ENCODE results near the gene RNASEH2C.
"Not testable (repeated sequence)": the region's sequence is repeated elsewhere in the genome, so short reads cannot be mapped to it uniquely, and the experiment has no call there.

The RNASEH2C gene

GRCh38 chr11:65744026-65744698, 23.6 kb upstream of the RNASEH2C start:
- DNase-seq (ENCODE audit: low read depth, low spot score) = no peak
- no peaks in the 10 kb centered on the region for H3K36me3 ChIP-seq (ENCODE audit: insufficient read depth, low read length)
- H3K9ac ChIP-seq (ENCODE audit: insufficient read length) = no peak overlapping the region
- H3K27ac ChIP-seq = no peak overlapping the region
- TF ChIP-seq EZH2 (IDR thresholded peaks at IDR 0.05) (no peak), FOXP2 (optimal IDR thresholded peaks at IDR 0.05; ENCODE audit: control extremely low read depth, extremely low read length, insufficient read depth) (no peak), POLR2AphosphoS5 (IDR thresholded peaks at IDR 0.05; ENCODE audit: borderline replicate concordance, low read depth, low read length) (no peak)
- no peak overlapping the region for H3K4me3 ChIP-seq
- H3K9me3 ChIP-seq (ENCODE audit: low read depth, low read length) = 0 out of 2 replicates have a peak, but pooled peaks cover 3% of the 10 kb centered on the region

GRCh38 chr11:65743681-65744025, 23.1 kb upstream of the RNASEH2C start:
- H3K9me3 ChIP-seq (ENCODE audit: low read depth, low read length) = 0 out of 2 replicates have a peak, but pooled peaks cover 3% of the 10 kb centered on the region
- H3K4me3 ChIP-seq = no peak overlapping the region
- H3K27ac ChIP-seq = no peak overlapping the region
- TF ChIP-seq EZH2 (IDR thresholded peaks at IDR 0.05) = no peak
- no peak for TF ChIP-seq FOXP2 (optimal IDR thresholded peaks at IDR 0.05; ENCODE audit: control extremely low read depth, extremely low read length, insufficient read depth)
- H3K36me3 ChIP-seq (ENCODE audit: insufficient read depth, low read length) = no peaks in the 10 kb centered on the region
- DNase-seq (ENCODE audit: low read depth, low spot score) = no peak
- H3K9ac ChIP-seq (ENCODE audit: insufficient read length) = no peak overlapping the region

- Histone ChIP-seq H3K27ac (no peak overlapping the region), H3K4me3 (no peak overlapping the region), H3K36me3 (ENCODE audit: insufficient read depth, low read length) (no peaks in the 10 kb centered on the region), H3K9me3 (ENCODE audit: low read depth, low read length) (no peaks in the 10 kb centered on the region), H3K9ac (ENCODE audit: insufficient read length) (no peak overlapping the region)
- TF ChIP-seq EZH2 (IDR thresholded peaks at IDR 0.05) = no peak
- no peak for TF ChIP-seq POLR2AphosphoS5 (IDR thresholded peaks at IDR 0.05; ENCODE audit: borderline replicate concordance, low read depth, low read length)
- no peak for TF ChIP-seq FOXP2 (optimal IDR thresholded peaks at IDR 0.05; ENCODE audit: control extremely low read depth, extremely low read length, insufficient read depth)
- no peak for DNase-seq (ENCODE audit: low read depth, low spot score)
These were observed 21.8 kb upstream of the RNASEH2C start for GRCh38 chr11:65742353-65742752.

GRCh38 chr11:65741185-65741584, 20.6 kb upstream of the RNASEH2C start:
- TF ChIP-seq EZH2 (IDR thresholded peaks at IDR 0.05) (no peak), FOXP2 (optimal IDR thresholded peaks at IDR 0.05; ENCODE audit: control extremely low read depth, extremely low read length, insufficient read depth) (no peak), POLR2AphosphoS5 (IDR thresholded peaks at IDR 0.05; ENCODE audit: borderline replicate concordance, low read depth, low read length) (no peak)

GRCh38 chr11:65739022-65739421, 18.4 kb upstream of the RNASEH2C start:
- H3K9me3 ChIP-seq (ENCODE audit: low read depth, low read length) = 0 out of 2 replicates have a peak, but pooled peaks cover 4% of the 10 kb centered on the region
- H3K9ac ChIP-seq (ENCODE audit: insufficient read length) = no peak overlapping the region
- no peak for DNase-seq (ENCODE audit: low read depth, low spot score)
- no peaks in the 10 kb centered on the region for H3K36me3 ChIP-seq (ENCODE audit: insufficient read depth, low read length)
- TF ChIP-seq POLR2AphosphoS5 (IDR thresholded peaks at IDR 0.05; ENCODE audit: borderline replicate concordance, low read depth, low read length) = no peak
- TF ChIP-seq EZH2 (IDR thresholded peaks at IDR 0.05) = no peak
- no peak for TF ChIP-seq FOXP2 (optimal IDR thresholded peaks at IDR 0.05; ENCODE audit: control extremely low read depth, extremely low read length, insufficient read depth)
- no peak overlapping the region for H3K27ac ChIP-seq
- no peak overlapping the region for H3K4me3 ChIP-seq

More at GRCh38 chr11:65741185-65741584, 20.6 kb upstream of the RNASEH2C start:
- H3K9me3 ChIP-seq (ENCODE audit: low read depth, low read length) = 0 out of 2 replicates have a peak, but pooled peaks cover 4% of the 10 kb centered on the region
- H3K27ac ChIP-seq = no peak overlapping the region
- no peaks in the 10 kb centered on the region for H3K36me3 ChIP-seq (ENCODE audit: insufficient read depth, low read length)
- H3K4me3 ChIP-seq = no peak overlapping the region
- no peak for DNase-seq (ENCODE audit: low read depth, low spot score)
- no peak overlapping the region for H3K9ac ChIP-seq (ENCODE audit: insufficient read length)

- Histone ChIP-seq H3K4me3 (no peak overlapping the region), H3K9me3 (ENCODE audit: low read depth, low read length) (peaks cover 11% of the 10 kb centered on the region; the same call in 1 of the 2 replicates), H3K27ac (no peak overlapping the region), H3K36me3 (ENCODE audit: insufficient read depth, low read length) (no peaks in the 10 kb centered on the region), H3K9ac (ENCODE audit: insufficient read length) (no peak overlapping the region)
- no peak for DNase-seq (ENCODE audit: low read depth, low spot score)
- TF ChIP-seq EZH2 (IDR thresholded peaks at IDR 0.05) (no peak), FOXP2 (optimal IDR thresholded peaks at IDR 0.05; ENCODE audit: control extremely low read depth, extremely low read length, insufficient read depth) (no peak), POLR2AphosphoS5 (IDR thresholded peaks at IDR 0.05; ENCODE audit: borderline replicate concordance, low read depth, low read length) (no peak)
These were observed 16.2 kb upstream of the RNASEH2C start for GRCh38 chr11:65736810-65737209.

GRCh38 chr11:65735111-65735510, 14.5 kb upstream of the RNASEH2C start:
- peaks cover 11% of the 10 kb centered on the region; the same call in 1 of the 2 replicates for H3K9me3 ChIP-seq (ENCODE audit: low read depth, low read length)
- H3K4me3 ChIP-seq; H3K9ac ChIP-seq (ENCODE audit: insufficient read length); H3K27ac ChIP-seq; DNase-seq (ENCODE audit: low read depth, low spot score); H3K36me3 ChIP-seq (ENCODE audit: insufficient read depth, low read length): not testable (repeated sequence)

- no peak for DNase-seq (ENCODE audit: low read depth, low spot score)
- Histone ChIP-seq H3K4me3 (no peak overlapping the region), H3K36me3 (ENCODE audit: insufficient read depth, low read length) (no peaks in the 10 kb centered on the region), H3K9me3 (ENCODE audit: low read depth, low read length) (peaks cover 6% of the 10 kb centered on the region; the same call in 1 of the 2 replicates), H3K27ac (no peak overlapping the region), H3K9ac (ENCODE audit: insufficient read length) (no peak overlapping the region)
- TF ChIP-seq FOXP2 (optimal IDR thresholded peaks at IDR 0.05; ENCODE audit: control extremely low read depth, extremely low read length, insufficient read depth) (no peak), POLR2AphosphoS5 (IDR thresholded peaks at IDR 0.05; ENCODE audit: borderline replicate concordance, low read depth, low read length) (no peak), EZH2 (IDR thresholded peaks at IDR 0.05) (no peak)
These were observed 9.9 kb upstream of the RNASEH2C start for GRCh38 chr11:65730461-65730860.

GRCh38 chr11:65727865-65728264, 7.3 kb upstream of the RNASEH2C start:
- H3K9ac ChIP-seq (ENCODE audit: insufficient read length) = no peak overlapping the region
- TF ChIP-seq EZH2 (IDR thresholded peaks at IDR 0.05) (no peak), FOXP2 (optimal IDR thresholded peaks at IDR 0.05; ENCODE audit: control extremely low read depth, extremely low read length, insufficient read depth) (no peak), POLR2AphosphoS5 (IDR thresholded peaks at IDR 0.05; ENCODE audit: borderline replicate concordance, low read depth, low read length) (no peak)

More at GRCh38 chr11:65727865-65728264, 7.3 kb upstream of the RNASEH2C start:
- no peak for DNase-seq (ENCODE audit: low read depth, low spot score)
- H3K27ac ChIP-seq = no peak overlapping the region
- peaks cover 4% of the 10 kb centered on the region; the same call in 1 of the 2 replicates for H3K9me3 ChIP-seq (ENCODE audit: low read depth, low read length)
- H3K36me3 ChIP-seq (ENCODE audit: insufficient read depth, low read length) = no peaks in the 10 kb centered on the region
- H3K4me3 ChIP-seq = no peak overlapping the region
